NCI-H146 treated with DMSO at 0.1 percent for 48 hours (cell line): ENCODE results near the gene DOCK1.

Experiments
- DNase-seq: peaks from one replicate; lab custom pipeline; 2025; ENCODE audit not compliant: unreplicated experiment; lab: John Stamatoyannopoulos, UW

The DOCK1 gene

GRCh38 chr10:127196282-127197153 is 291.3 kb downstream of the DOCK1 start, which contains the start of gene INSYN2A:
Gene INSYN2A (minus strand): TSS chr10:127196591. CDS start chr10:127176395, 20,196 bp downstream.
- no peak for DNase-seq

- peak; percentile 31 for DNase-seq
Measured at GRCh38 chr10:127197154-127197432, 291.9 kb downstream of the DOCK1 start.

DNA sequence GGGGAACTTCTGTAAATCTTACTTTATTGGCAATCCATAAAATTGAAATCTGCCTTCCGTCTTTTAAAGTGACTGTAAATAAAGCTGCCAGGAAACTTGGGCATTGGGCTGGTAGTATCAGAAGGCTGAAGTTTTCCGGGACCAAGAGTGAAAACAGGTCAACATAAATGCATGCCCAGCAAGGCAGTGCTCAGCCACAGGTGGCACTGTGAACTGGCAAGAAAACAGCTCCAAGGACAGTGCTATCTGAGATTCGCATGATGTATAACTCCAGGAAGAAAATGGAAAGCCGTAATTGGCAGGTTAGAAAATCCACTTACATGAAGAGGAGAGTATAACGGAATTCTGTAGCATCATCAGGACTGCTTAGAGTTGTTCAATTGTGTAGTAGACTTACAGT is 293.1 kb downstream of the DOCK1 start:
- DNase-seq = no peak

DNA sequence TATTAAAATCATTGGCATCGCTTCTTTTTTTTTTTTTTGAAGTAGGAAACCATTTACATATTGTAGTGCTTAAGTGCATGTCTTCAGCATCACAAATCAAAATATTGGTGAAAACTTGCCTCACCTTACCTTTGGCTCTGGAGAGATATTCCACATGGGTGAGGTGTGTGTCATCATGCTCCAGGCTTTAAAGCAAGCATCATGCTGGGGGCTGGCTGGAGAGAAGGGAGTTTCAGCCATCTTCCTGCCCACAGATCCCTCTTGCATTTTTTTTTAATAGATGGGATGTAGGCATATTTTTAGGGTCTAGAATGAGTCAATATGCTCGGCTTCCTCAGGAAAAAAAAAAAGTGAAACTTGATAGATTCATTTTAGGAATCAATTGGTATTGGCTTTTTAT is 293.5 kb downstream of the DOCK1 start:
- DNase-seq = no peak

DNA sequence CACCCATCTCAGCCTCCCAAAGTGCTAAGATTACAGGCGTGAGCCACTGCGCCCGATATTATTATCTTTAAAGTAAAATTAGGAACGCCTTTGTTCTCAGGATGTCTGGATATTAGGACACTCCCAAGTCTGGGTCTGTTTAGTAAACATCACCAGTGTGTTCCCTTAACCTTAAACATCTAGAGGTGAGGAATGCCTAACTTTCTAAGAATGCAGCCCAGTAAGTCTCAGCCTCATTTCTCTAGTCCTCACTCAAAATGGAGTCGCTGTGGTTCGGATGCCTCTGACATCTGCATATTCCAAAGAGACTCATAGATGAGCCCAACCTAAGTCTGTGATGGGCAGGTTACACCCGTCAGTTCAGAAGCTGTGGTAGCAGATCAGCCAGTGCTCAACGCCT is 295.4 kb downstream of the DOCK1 start:
- DNase-seq = no peak

- DNase-seq = no peak
Measured at GRCh38 chr10:127203067-127203466, 297.8 kb downstream of the DOCK1 start.

GRCh38 chr10:127207081-127207480 is 301.9 kb downstream of the DOCK1 start:
- DNase-seq = no peak

DNA sequence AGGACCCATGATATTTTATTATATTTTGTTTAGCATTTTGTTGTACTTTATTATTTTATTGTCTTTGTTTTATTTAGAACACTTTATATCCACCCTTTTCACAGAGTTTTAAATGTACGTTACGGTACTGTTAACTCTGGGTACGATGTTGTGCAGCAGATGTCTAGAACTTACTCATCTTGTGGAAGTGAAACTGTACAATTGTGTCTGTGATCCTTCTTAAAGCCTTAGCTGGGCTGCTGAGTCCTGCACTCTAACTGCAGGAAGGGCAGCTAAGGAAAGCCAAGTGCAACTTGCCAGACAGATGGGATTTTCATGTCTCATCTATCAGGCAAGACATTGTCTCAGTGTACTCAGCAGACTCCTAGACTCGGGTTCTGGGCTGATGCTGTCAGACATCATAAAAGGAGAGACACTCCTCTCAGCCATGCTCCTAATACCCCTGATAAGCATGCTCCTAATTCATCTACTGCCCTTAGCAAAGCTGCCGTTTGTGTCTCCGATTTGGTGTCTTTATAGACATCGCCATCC is 305.8 kb downstream of the DOCK1 start:
- DNase-seq = no peak

DNA sequence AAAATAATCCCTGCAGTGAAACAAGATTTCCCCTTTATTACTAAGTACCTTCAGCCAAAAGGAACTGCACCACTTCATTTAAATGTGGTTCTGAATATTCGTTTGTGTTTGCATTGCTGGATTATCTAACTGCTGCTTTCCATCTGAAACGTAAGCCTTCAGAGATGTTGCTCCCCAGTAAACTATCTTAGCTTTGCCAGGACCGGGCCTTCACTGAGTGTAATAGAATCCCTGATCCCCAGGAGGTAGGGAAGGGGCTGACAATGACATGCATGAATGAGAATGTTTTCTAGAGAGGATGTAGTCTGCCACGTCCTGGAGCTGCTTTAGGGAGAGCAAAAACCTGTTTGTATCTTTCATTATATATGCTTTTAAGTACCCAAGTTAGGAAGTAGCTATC is 310.6 kb downstream of the DOCK1 start:
- DNase-seq = no peak

GRCh38 chr10:127216274-127216673 is 311.0 kb downstream of the DOCK1 start:
- no peak for DNase-seq

GRCh38 chr10:127216786-127217185 is 311.6 kb downstream of the DOCK1 start:
- no peak for DNase-seq

DNA sequence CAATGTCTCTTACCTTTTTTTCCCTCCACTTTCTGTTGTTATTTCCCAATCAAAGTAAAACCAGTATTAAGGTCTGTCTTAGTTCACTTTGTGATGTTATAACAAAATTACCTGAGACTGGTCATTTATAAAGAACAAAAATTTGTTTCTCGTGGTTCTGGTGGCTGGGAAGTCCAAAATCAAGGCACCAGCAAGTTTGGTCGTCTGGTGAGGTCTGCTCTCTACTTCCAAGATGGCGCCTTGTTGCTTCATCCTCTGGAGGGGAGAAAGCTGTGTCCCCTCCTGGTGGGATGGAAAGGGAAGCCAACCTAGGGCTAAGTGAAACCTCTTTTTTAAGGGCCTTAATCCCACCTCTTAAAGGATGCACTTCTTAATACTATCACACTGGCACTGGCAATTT is 313.4 kb downstream of the DOCK1 start:
- DNase-seq = no peak

GRCh38 chr10:127221281-127221680 is 316.1 kb downstream of the DOCK1 start:
- DNase-seq = no peak

GRCh38 chr10:127227027-127227426 is 321.8 kb downstream of the DOCK1 start:
- DNase-seq = no peak

GRCh38 chr10:127227663-127228062 is 322.4 kb downstream of the DOCK1 start:
- no peak for DNase-seq

- DNase-seq = no peak
Measured at GRCh38 chr10:127228195-127228787, 323.1 kb downstream of the DOCK1 start.

DNA sequence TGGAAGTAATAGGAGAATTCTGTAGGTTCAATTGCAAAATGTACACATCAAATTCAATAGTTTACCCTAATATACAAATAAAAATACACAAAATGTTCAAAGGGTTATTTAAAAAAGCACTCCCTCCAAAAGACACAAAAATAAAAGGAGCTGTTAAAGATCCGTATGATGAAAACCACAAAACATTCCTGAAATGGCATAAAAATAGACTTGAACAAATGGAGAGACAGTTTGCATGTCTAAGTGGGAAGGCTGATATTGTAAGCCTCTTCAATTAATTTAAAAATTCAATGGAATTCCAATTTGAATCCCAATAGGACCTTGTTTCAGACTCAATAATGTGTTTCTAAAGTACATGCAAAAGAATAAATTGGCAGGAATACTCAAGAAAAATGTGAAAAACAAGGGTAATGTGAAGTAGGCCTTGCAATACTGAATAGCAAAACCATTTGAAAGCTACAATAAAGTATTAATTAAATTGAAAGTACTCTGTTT is 329.1 kb downstream of the DOCK1 start:
- DNase-seq = no peak

DNA sequence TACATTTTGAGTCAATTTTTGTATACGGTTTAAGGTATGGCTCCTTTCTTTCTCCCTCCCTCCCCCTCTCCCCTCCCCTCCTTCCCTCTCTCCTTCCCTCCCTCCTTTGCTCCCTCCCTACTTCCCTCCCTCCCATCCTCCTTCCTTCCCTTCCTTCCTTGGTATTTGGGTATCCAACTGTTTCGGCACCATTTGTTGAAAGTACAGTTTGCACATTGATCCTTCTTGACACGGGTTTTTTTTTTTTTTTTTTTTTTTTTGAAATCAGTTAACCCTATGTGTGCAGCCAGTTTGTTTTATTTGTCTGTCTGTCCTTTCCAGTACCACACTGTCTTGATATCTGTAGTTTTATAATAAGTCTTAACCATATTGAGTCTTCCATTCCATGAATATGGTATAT is 331.0 kb downstream of the DOCK1 start:
- no peak for DNase-seq

GRCh38 chr10:127242914-127243313 is 337.7 kb downstream of the DOCK1 start:
- DNase-seq = no peak

GRCh38 chr10:127243490-127244272 is 338.5 kb downstream of the DOCK1 start:
- peak; percentile 49 for DNase-seq

DNA sequence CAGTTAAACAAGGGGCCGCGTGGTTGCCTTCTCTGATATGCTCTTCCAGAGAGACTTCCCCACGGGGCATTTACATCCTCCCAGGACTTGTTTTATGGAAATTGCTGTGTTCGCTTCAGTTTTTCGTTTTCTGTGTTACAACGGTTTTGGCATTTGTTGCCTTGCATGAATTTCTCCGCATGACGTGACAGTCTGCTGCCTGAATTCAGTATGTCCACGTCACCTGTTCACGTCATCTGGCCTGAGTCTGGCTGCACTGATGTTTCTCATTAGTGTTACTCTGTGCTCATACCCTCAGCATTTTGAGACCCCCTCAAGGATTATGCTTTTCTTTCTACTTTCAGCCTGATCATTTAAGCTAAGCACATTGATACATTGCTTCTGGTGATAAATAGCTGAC is 340.2 kb downstream of the DOCK1 start:
- no peak for DNase-seq

GRCh38 chr10:127250031-127250430 is 344.8 kb downstream of the DOCK1 start:
- DNase-seq = no peak
